ENCODE measurements around the gene ABHD17A. TPM values are rescaled to one million over a fixed set of nuclear protein-coding genes. Genes with fewer than 3 reads are reported as not detected.

The ABHD17A gene
- total and polyA plus RNA-seq, 9 of the 15 experiments (the other 6 are each of a cell fraction or from before 2014, with no cell fraction given): 0.04 to 135 (median 21.8) TPM; not detected in 1

DNA sequence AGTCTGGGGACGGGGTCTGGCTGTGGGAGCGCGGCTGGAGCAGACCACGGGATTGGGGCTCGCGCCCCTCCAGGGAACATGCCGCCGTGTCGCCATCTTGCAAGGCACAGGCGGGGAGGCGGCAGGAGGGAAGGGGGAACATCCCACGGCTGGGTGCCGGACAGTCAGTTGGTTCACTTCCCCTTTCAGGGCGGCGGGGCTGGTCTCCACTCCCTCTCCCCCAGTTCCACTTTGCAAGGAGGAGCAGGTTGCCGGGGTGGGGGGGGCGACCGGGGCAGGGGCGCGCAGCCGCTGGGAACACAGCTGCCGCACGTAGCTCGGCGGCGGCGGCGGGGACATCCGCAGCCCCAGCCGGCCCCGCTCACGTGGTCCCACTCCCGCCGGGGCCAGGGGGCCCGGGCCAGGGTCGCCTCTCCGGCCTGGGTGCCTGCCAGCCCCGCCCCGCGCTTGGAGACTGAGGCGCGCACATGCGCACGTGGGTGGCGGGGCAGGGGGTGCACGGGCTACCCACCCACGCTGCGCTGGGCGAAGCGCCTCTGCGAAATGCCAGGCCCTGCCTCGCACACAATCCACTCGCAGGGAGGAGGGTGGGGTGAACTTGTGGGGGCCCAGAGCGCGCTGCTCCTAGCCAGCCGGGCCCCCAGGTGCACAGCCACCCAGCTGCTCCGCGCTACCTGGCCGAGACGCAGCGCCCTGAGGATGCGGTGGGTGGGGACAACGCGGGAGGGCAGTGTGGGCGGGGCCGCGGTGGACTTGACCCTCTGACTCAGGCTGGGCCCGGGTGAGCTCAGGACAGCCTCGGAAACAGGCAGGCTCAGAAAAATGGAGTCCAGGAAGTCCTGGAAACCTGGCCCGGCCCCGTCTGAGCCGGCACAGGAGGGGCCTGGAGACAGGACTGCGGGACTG, 28.3 kb downstream of the ABHD17A start (continued):
- no peak for TF ChIP-seq TEAD2 (tag; IDR thresholded peaks at IDR 0.05)
- no peak for TF ChIP-seq OTX1 (CRISPR knock-in tag; IDR thresholded peaks at IDR 0.05)
- no peak for TF ChIP-seq HNRNPH1 (optimal IDR thresholded peaks at IDR 0.05; ENCODE audit: low read depth, low read length)
- TF ChIP-seq, protein P1, sequence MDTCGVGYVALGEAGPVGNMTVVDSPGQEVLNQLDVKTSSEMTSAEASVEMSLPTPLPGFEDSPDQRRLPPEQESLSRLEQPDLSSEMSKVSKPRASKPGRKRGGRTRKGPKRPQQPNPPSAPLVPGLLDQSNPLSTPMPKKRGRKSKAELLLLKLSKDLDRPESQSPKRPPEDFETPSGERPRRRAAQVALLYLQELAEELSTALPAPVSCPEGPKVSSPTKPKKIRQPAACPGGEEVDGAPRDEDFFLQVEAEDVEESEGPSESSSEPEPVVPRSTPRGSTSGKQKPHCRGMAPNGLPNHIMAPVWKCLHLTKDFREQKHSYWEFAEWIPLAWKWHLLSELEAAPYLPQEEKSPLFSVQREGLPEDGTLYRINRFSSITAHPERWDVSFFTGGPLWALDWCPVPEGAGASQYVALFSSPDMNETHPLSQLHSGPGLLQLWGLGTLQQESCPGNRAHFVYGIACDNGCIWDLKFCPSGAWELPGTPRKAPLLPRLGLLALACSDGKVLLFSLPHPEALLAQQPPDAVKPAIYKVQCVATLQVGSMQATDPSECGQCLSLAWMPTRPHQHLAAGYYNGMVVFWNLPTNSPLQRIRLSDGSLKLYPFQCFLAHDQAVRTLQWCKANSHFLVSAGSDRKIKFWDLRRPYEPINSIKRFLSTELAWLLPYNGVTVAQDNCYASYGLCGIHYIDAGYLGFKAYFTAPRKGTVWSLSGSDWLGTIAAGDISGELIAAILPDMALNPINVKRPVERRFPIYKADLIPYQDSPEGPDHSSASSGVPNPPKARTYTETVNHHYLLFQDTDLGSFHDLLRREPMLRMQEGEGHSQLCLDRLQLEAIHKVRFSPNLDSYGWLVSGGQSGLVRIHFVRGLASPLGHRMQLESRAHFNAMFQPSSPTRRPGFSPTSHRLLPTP (IDR thresholded peaks at IDR 0.05; ENCODE audit: borderline replicate concordance, extremely low read depth, insufficient read length): no peak
- peak; percentile 55; the same call in 1 of the 2 replicates for TF ChIP-seq LCOR (CRISPR knock-in tag; IDR thresholded peaks at IDR 0.05)
- TF ChIP-seq, protein P2, sequence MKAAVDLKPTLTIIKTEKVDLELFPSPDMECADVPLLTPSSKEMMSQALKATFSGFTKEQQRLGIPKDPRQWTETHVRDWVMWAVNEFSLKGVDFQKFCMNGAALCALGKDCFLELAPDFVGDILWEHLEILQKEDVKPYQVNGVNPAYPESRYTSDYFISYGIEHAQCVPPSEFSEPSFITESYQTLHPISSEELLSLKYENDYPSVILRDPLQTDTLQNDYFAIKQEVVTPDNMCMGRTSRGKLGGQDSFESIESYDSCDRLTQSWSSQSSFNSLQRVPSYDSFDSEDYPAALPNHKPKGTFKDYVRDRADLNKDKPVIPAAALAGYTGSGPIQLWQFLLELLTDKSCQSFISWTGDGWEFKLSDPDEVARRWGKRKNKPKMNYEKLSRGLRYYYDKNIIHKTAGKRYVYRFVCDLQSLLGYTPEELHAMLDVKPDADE (conservative IDR thresholded peaks at IDR 0.05; ENCODE audit: control insufficient read depth, low read depth, low read length): no peak; the same call in 1 of the 2 replicates
- no peak for TF ChIP-seq NFE2L1 (tag; IDR thresholded peaks at IDR 0.05; ENCODE audit: borderline replicate concordance, low read depth)
- TF ChIP-seq NEUROD1 (IDR thresholded peaks at IDR 0.05; ENCODE audit: borderline replicate concordance, low read depth, low read length, partially characterized antibody): no peak
- no peak for TF ChIP-seq MCM3 (IDR thresholded peaks at IDR 0.05)
- no peak for TF ChIP-seq NBN (IDR thresholded peaks at IDR 0.05; ENCODE audit: low read depth)
- TF ChIP-seq RBM15 (IDR thresholded peaks at IDR 0.05; ENCODE audit: insufficient read depth, low read length): no peak
- peak in 1 of 2 experiments; percentile 50; a peak in 1 of 4 replicates for TF ChIP-seq NONO (IDR thresholded peaks at IDR 0.05; ENCODE audit: low read depth in 2 of 2, low read length in 1 of 2)
- TF ChIP-seq ZNF253 (CRISPR knock-in tag; conservative IDR thresholded peaks at IDR 0.05): no peak
- TF ChIP-seq, protein P3, sequence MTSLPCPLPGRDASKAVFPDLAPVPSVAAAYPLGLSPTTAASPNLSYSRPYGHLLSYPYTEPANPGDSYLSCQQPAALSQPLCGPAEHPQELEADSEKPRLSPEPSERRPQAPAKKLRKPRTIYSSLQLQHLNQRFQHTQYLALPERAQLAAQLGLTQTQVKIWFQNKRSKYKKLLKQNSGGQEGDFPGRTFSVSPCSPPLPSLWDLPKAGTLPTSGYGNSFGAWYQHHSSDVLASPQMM (CRISPR knock-in tag; IDR thresholded peaks at IDR 0.05): no peak
- no peak for TF ChIP-seq LARP7 (IDR thresholded peaks at IDR 0.05)
- no peak for TF ChIP-seq SMAD3 (CRISPR knock-in tag; conservative IDR thresholded peaks at IDR 0.05)
- TF ChIP-seq, protein P4, sequence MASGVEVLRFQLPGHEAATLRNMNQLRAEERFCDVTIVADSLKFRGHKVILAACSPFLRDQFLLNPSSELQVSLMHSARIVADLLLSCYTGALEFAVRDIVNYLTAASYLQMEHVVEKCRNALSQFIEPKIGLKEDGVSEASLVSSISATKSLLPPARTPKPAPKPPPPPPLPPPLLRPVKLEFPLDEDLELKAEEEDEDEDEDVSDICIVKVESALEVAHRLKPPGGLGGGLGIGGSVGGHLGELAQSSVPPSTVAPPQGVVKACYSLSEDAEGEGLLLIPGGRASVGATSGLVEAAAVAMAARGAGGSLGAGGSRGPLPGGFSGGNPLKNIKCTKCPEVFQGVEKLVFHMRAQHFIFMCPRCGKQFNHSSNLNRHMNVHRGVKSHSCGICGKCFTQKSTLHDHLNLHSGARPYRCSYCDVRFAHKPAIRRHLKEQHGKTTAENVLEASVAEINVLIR (CRISPR knock-in tag; IDR thresholded peaks at IDR 0.05): no peak
- TF ChIP-seq ARID1B (IDR thresholded peaks at IDR 0.05): no peak
- no peak for TF ChIP-seq SREBF2 (CRISPR knock-in tag; IDR thresholded peaks at IDR 0.05)
- TF ChIP-seq PCBP1 (IDR thresholded peaks at IDR 0.05; ENCODE audit: low read depth, low read length, poor library complexity, severe bottlenecking): peak; percentile 92
- TF ChIP-seq CBX2 (IDR thresholded peaks at IDR 0.05; ENCODE audit: insufficient read depth, low read length, poor library complexity, severe bottlenecking): no peak
- no peak for TF ChIP-seq YBX1 (IDR thresholded peaks at IDR 0.05)
- TF ChIP-seq CHD1 (IDR thresholded peaks at IDR 0.05; ENCODE audit: low read length): no peak

Measured in K562 (cell line).